Lower leg skin (tissue), 4 donors: ENCODE data around the gene HCLS1. TPM values are rescaled to one million over a fixed set of nuclear protein-coding genes. Genes with fewer than 3 reads are reported as not detected.

Experiments used
- DNase-seq, 2 donors: peaks; one replicate each; pipeline ENCODE4 v3.0.0-alpha.2; 2019; ENCODE audit warnings: low spot score in 2 of 2
- H3K4me3 ChIP-seq: fragments of 200-600 bp; sonication (generic); 2 replicates; pipeline ENCODE4 v1.5.1; 2017; ENCODE audit warnings: mild to moderate bottlenecking, low read depth; ENCODE audit not compliant: poor library complexity, severe bottlenecking
- POLR2A ChIP-seq, 2 donors: fragments of 450-650 bp; IDR thresholded peaks; one replicate each; pipeline ENCODE4 v1.6.1; 2016 to 2017; ENCODE audit warnings: antibody characterized with exemption in 2 of 2, mild to moderate bottlenecking in 1 of 2, moderate library complexity in 1 of 2
- WGBS, 2 donors: methylation state at CpG; one replicate each; pipeline ENCODE4 v1.1.5; 2018; 5-methylcytosine and 5-hydroxymethylcytosine counted together
- intact Hi-C: fragments of 100-400 bp; cut with DNase I; formaldehyde crosslinking; loops from one replicate; pipeline ENCODE4 v1.15.0; 2023; ENCODE audit warnings: low total_unique reads
- total RNA-seq, 4 donors: library from RNA; depleted of rRNA; stranded (reverse); fragments of >200 nt; gene quantifications; one replicate each; pipeline ENCODE4 v1.1.0, GENCODE V29; 2016
- TF ChIP-seq, protein P1 (sequence below), 3 donors: fragments of 450-650 bp; IDR thresholded peaks; one replicate each; pipeline ENCODE4 v1.5.1; 2016; ENCODE audit warnings: antibody characterized with exemption in 3 of 3, mild to moderate bottlenecking in 3 of 3, moderate library complexity in 2 of 3

HCLS1 gene
- total RNA-seq, 4 donors from 2014 or later = 8.8 to 21.9 (median 13.2) TPM

DNA sequence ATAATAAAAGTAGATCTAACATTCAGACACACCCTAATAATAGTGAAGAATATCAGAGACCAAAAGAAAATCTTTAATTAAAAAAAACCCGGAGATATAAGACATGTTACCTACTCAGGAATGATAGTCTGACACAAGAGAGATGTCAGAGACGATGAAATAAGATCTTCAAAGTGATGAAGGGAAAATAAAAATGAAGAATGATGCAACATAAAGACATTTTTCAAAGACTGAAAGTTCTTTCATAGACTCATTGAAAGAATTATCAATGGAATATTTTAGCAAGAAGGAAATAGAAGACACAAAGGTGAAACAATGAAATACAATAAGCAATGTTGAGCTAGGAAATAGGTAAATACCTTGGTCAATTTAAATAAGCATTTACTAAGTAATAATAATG, 19.6 kb downstream of the HCLS1 start:
- WGBS, 2 donors = 92% methylated on average over 2 of the region's 2 CpGs
- DNase-seq = no peak
- TF ChIP-seq, protein P1, sequence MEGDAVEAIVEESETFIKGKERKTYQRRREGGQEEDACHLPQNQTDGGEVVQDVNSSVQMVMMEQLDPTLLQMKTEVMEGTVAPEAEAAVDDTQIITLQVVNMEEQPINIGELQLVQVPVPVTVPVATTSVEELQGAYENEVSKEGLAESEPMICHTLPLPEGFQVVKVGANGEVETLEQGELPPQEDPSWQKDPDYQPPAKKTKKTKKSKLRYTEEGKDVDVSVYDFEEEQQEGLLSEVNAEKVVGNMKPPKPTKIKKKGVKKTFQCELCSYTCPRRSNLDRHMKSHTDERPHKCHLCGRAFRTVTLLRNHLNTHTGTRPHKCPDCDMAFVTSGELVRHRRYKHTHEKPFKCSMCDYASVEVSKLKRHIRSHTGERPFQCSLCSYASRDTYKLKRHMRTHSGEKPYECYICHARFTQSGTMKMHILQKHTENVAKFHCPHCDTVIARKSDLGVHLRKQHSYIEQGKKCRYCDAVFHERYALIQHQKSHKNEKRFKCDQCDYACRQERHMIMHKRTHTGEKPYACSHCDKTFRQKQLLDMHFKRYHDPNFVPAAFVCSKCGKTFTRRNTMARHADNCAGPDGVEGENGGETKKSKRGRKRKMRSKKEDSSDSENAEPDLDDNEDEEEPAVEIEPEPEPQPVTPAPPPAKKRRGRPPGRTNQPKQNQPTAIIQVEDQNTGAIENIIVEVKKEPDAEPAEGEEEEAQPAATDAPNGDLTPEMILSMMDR (IDR thresholded peaks at IDR 0.05) = no peak
- no peak for TF ChIP-seq POLR2A (IDR thresholded peaks at IDR 0.05)
- H3K4me3 ChIP-seq = no peak overlapping the region
- intact Hi-C loops = no loop called here

DNA sequence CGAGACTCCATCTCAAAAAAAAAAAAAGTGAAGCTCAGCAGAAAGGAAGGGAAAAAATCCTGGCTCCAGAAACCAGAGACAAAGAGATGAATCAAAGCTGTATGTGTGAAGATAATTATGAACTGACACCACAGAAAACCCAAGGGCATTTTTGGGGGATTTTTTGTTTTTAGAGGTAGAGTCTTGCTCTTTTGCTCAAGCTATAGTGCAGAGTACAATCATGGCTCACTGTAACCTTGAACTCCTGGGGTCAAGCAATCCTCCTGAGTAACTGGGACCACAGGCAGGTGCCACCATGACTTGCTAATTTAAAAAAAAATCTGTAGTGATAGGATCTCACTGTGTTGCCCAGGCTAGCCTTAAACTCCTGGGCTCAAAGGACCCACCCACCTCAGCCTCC, 22.8 kb downstream of the HCLS1 start:
- DNase-seq = peak in 1 of 2 donors; percentile 6
- TF ChIP-seq, protein P1 (IDR thresholded peaks at IDR 0.05) = no peak
- TF ChIP-seq POLR2A (IDR thresholded peaks at IDR 0.05) = no peak
- intact Hi-C loops = no loop called here
- WGBS, 2 donors = 83 to 86% methylated on average over 1 of the region's 1 CpG
- H3K4me3 ChIP-seq = no peak overlapping the region

DNA sequence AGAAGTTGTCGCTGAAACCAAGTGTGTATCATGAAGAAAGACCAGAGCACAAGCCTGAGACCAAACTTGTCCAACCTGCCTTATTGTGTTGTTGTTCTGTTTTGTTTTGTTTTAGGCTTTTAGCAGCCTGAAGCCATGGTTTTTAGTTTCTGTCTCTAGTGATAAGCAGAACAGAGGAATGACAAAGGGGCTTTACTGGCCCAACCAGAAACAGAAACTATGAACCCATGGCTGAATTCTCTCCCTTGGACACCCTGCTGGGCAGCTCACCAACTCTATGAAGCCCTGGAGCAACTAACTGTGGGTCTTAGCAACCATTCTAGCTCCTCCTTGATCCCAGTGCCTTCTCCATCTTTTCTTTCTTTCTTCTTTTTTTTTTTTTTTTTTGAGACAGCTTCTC, 30.3 kb downstream of the HCLS1 start:
- TF ChIP-seq POLR2A (IDR thresholded peaks at IDR 0.05) = no peak
- TF ChIP-seq, protein P1 (IDR thresholded peaks at IDR 0.05) = no peak
- no peak overlapping the region for H3K4me3 ChIP-seq
- peak in 1 of 2 donors; percentile 14 for DNase-seq
- 96 to 100% methylated on average over 1 of the region's 1 CpG for WGBS, 2 donors
- intact Hi-C loops = no loop called here

DNA sequence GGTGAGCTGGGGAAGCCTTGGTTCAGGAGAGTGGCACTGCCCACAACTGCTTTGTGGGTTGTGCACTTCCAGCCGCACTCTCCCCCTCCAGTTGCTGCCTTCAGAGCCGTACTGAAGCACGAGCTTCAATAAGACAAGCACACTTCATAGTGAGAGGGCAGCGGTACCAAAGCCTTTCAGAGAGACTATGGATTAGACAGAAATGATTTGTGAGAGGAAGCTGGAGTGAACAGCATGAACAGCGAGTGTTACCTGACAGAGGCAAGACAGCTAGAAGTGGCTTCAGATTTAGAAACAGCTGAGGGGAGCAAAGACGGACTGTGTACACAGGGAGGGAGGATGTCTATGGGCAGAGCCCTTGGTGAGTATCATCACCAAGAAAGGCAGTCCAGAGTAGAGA, 31.1 kb downstream of the HCLS1 start:
- DNase-seq = peak in 1 of 2 donors; percentile 5
- TF ChIP-seq POLR2A (IDR thresholded peaks at IDR 0.05) = no peak
- TF ChIP-seq, protein P1 (IDR thresholded peaks at IDR 0.05) = no peak
- 84 to 87% methylated on average over 6 of the region's 6 CpGs for WGBS, 2 donors
- H3K4me3 ChIP-seq = no peak overlapping the region
- intact Hi-C loops = no loop called here

DNA sequence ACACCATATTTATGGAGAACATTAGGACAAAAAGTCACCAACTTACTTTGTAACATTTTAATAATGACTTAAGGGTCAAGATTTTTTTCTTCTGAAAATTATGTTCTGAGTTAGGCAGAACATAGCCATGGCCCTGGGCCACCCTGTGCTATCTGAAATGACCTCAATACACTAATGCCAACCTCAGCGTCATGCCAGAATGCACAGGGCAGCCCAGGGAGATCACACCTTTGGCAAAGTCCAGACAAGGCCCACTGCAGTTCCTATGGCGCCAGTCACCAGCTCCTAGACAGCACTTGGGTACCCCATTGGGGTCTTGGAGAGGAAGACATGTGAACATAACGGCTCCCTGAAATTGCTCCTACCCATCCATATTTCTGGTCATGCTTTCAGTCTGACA, 33.1 kb downstream of the HCLS1 start:
- no peak overlapping the region for H3K4me3 ChIP-seq
- WGBS, 2 donors = 63% methylated on average over 3 of the region's 3 CpGs
- peak in 1 of 2 donors; percentile 10 for DNase-seq
- no peak for TF ChIP-seq POLR2A (IDR thresholded peaks at IDR 0.05)
- TF ChIP-seq, protein P1 (IDR thresholded peaks at IDR 0.05) = no peak
- intact Hi-C loops = no loop called here

DNA sequence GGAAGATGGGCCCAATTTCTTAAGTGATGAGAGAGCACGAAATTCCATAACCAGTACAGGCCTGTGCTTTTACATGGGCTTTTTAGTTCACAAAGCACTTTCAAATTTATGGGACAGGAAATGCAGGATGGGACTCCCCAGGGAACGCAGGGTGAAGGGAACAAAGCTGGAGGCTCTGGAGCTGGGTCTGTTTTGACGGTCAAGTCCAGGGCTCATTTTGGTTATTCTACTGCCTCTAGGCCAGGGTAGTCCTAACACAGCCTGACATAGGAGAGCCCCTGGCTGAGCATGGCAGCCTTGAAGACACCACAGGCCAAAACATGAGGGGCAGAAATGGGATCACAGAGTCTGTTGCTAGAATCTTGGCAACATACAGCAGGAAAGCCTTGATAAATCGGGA, 33.5 kb downstream of the HCLS1 start:
- intact Hi-C loops = no loop called here
- TF ChIP-seq, protein P1 (IDR thresholded peaks at IDR 0.05) = no peak
- TF ChIP-seq POLR2A (IDR thresholded peaks at IDR 0.05) = no peak
- H3K4me3 ChIP-seq = no peak overlapping the region
- DNase-seq = peak in 1 of 2 donors; percentile 39
- 74 to 80% methylated on average over 4 of the region's 4 CpGs for WGBS, 2 donors
